Midbrain (tissue), 1 donor: Measurements from ENCODE around the gene ASB3.
A peak's percentile ranks its signal among the peaks of the same experiment; 100 is the strongest.
"Not testable (repeated sequence)": the region's sequence is repeated elsewhere in the genome, so short reads cannot be mapped to it uniquely, and the experiment has no call there.

Source experiments
- DNase-seq: peaks from one replicate; lab custom pipeline; 2025; lab: John Stamatoyannopoulos, UW

ASB3 gene

GRCh38 chr2:53785366-53785765 is 1.4 kb downstream of the ASB3 start:
- no peak for DNase-seq

GRCh38 chr2:53784436-53784835 is 2.3 kb downstream of the ASB3 start:
- DNase-seq = no peak

- no peak for DNase-seq
Measured at GRCh38 chr2:53782676-53783075, 4.1 kb downstream of the ASB3 start.

GRCh38 chr2:53780056-53780455 is 6.7 kb downstream of the ASB3 start:
- no peak for DNase-seq

GRCh38 chr2:53778536-53779162 is 8.1 kb downstream of the ASB3 start:
- no peak for DNase-seq

- DNase-seq = no peak
Measured at GRCh38 chr2:53777134-53777533, 9.6 kb downstream of the ASB3 start.

GRCh38 chr2:53770264-53770663 is 16.5 kb downstream of the ASB3 start:
- DNase-seq = no peak

- no peak for DNase-seq
Measured at GRCh38 chr2:53769318-53769945, 17.3 kb downstream of the ASB3 start.

- peak; percentile 56 for DNase-seq
Measured at GRCh38 chr2:53768242-53768542, 18.6 kb downstream of the ASB3 start.

GRCh38 chr2:53767405-53768241 is 19.1 kb downstream of the ASB3 start, which contains the start of gene CHAC2:
Gene CHAC2 (plus strand): TSS chr2:53767804. CDS start chr2:53767887, 83 bp downstream.
- peak; percentile 86 for DNase-seq

GRCh38 chr2:53765767-53766166 is 21.0 kb downstream of the ASB3 start:
- no peak for DNase-seq

- not testable (repeated sequence) for DNase-seq
Measured at GRCh38 chr2:53757206-53757605, 29.5 kb downstream of the ASB3 start.

GRCh38 chr2:53756644-53757043 is 30.1 kb downstream of the ASB3 start:
- DNase-seq = no peak

- no peak for DNase-seq
Measured at GRCh38 chr2:53755121-53755520, 31.6 kb downstream of the ASB3 start.

- no peak for DNase-seq
Measured at GRCh38 chr2:53753041-53753440, 33.7 kb downstream of the ASB3 start.

- no peak for DNase-seq
Measured at GRCh38 chr2:53752385-53752784, 34.4 kb downstream of the ASB3 start.

- DNase-seq = no peak
Measured at GRCh38 chr2:53751728-53752127, 35.0 kb downstream of the ASB3 start.

- DNase-seq = peak; percentile 48
Measured at GRCh38 chr2:53750041-53750768, 36.5 kb downstream of the ASB3 start.

GRCh38 chr2:53744395-53745065 is 42.2 kb downstream of the ASB3 start:
- DNase-seq = no peak

- peak; percentile 55 for DNase-seq
Measured at GRCh38 chr2:53740170-53740569, 46.6 kb downstream of the ASB3 start.

- no peak for DNase-seq
Measured at GRCh38 chr2:53739032-53739431, 47.7 kb downstream of the ASB3 start.

GRCh38 chr2:53737091-53737490 is 49.7 kb downstream of the ASB3 start:
- DNase-seq = no peak
